ENCODE measurements around the gene DDX31.

DDX31 gene

GRCh38 chr9:132582276-132582785 lies 87.5 kb downstream of the DDX31 start, which contains the start of gene BARHL1:
BARHL1 (plus strand) TSS chr9:132582606; CDS start chr9:132582798, 192 bp downstream.
- no peak for DNase-seq (ENCODE audit: low read depth in 1 of 2, low spot score in 1 of 2)
- Histone ChIP-seq H3K27me3 (ENCODE audit: insufficient read depth, poor library complexity, severe bottlenecking) (peaks cover 83% of the 10 kb centered on the region), H3K4me3 (replicated peaks; ENCODE audit: insufficient read depth, low read length) (peak within 1 kb of the TSS; percentile 9; the same call in 1 of the 2 replicates)

GRCh38 chr9:132579427-132579798 lies 90.4 kb downstream of the DDX31 start:
- H3K27ac ChIP-seq (replicated peaks): no peak overlapping the region
- TF ChIP-seq SPI1 (IDR thresholded peaks at IDR 0.05; ENCODE audit: borderline replicate concordance, low read depth) (no peak), POLR2AphosphoS5 (IDR thresholded peaks at IDR 0.05; ENCODE audit: low read depth) (no peak), REST (IDR thresholded peaks at IDR 0.05; ENCODE audit: insufficient replicate concordance, low read depth) (no peak), CTCF (IDR thresholded peaks at IDR 0.05; ENCODE audit: insufficient read depth, low read length) (no peak), GABPA (IDR thresholded peaks at IDR 0.05; ENCODE audit: low read depth) (no peak)
- peaks cover 69% of the 10 kb centered on the region for H3K27me3 ChIP-seq (ENCODE audit: insufficient read depth, poor library complexity, severe bottlenecking)
- no peak for DNase-seq (ENCODE audit: low read depth in 1 of 2, low spot score in 1 of 2)
- H3K4me3 ChIP-seq (replicated peaks; ENCODE audit: insufficient read depth, low read length): no peak overlapping the region

More at GRCh38 chr9:132582276-132582785, 87.5 kb downstream of the DDX31 start, which contains the start of gene BARHL1:
- no peak within 1 kb of the TSS for H3K27ac ChIP-seq (replicated peaks)
- TF ChIP-seq REST (IDR thresholded peaks at IDR 0.05; ENCODE audit: insufficient replicate concordance, low read depth) (no peak), POLR2AphosphoS5 (IDR thresholded peaks at IDR 0.05; ENCODE audit: low read depth) (no peak), GABPA (IDR thresholded peaks at IDR 0.05; ENCODE audit: low read depth) (no peak), SPI1 (IDR thresholded peaks at IDR 0.05; ENCODE audit: borderline replicate concordance, low read depth) (no peak), CTCF (IDR thresholded peaks at IDR 0.05; ENCODE audit: insufficient read depth, low read length) (no peak)

GRCh38 chr9:132578367-132578932 lies 91.3 kb downstream of the DDX31 start:
- no peak overlapping the region for H3K27ac ChIP-seq (replicated peaks)
- no peak for TF ChIP-seq GABPA (IDR thresholded peaks at IDR 0.05; ENCODE audit: low read depth)
- TF ChIP-seq SPI1 (IDR thresholded peaks at IDR 0.05; ENCODE audit: borderline replicate concordance, low read depth): no peak
- TF ChIP-seq POLR2AphosphoS5 (IDR thresholded peaks at IDR 0.05; ENCODE audit: low read depth): no peak
- no peak for TF ChIP-seq REST (IDR thresholded peaks at IDR 0.05; ENCODE audit: insufficient replicate concordance, low read depth)
- TF ChIP-seq CTCF (IDR thresholded peaks at IDR 0.05; ENCODE audit: insufficient read depth, low read length): no peak
- H3K27me3 ChIP-seq (ENCODE audit: insufficient read depth, poor library complexity, severe bottlenecking): peaks cover 62% of the 10 kb centered on the region
- DNase-seq (ENCODE audit: low read depth in 1 of 2, low spot score in 1 of 2): no peak
- H3K4me3 ChIP-seq (replicated peaks; ENCODE audit: insufficient read depth, low read length): no peak overlapping the region
